MM.1S (cell line): ENCODE results near the gene GPC3.

Source experiments
- CTCF ChIP-seq: fragments of 300-600 bp; sonication (generic); IDR thresholded peaks from 2 replicates; pipeline ENCODE4 v1.5.1; 2016; ENCODE audit warnings: antibody characterized with exemption, low read length, mixed read lengths
- EZH2 ChIP-seq: fragments of 300-600 bp; sonication (generic); optimal IDR thresholded peaks from 2 replicates; pipeline ENCODE3; 2017; ENCODE audit warnings: low read depth, mild to moderate bottlenecking, antibody characterized with exemption, low read length, mixed read lengths
- EZH2phosphoT487 ChIP-seq: fragments of 300-600 bp; sonication (generic); IDR thresholded peaks from 2 replicates; pipeline ENCODE4 v1.6.1; 2018; ENCODE audit warnings: antibody characterized with exemption, low read length

DNA sequence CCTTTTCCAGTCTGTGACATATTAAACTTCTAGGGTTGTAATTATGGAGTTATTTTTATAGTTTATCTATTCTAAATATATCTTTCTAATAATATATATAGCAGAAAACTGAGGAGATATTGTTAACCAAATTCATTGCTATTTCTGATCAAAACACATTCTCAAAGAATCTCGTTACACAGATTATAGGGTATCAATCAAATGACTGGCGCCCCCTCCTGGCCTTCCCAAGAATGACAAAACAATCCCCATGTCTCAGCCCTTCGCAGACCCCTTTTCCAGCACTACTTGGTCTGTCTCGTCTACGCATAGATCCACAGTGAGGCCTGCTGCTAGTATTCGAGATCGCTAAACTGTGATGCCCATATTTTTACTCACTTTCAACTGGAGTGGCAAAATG is 209.3 kb downstream of the GPC3 start:
- peak; percentile 50 for TF ChIP-seq CTCF
- no peak for TF ChIP-seq EZH2
- TF ChIP-seq EZH2phosphoT487 = no peak
